HG03196 (cell line): ENCODE measurements around the gene CHN1.

Experiments
- ATAC-seq: cut with Tn5 transposase; IDR thresholded peaks from one replicate; pipeline ENCODE4 v1.9.1; 2021; ENCODE audit not compliant: unreplicated experiment

Gene CHN1

GRCh38 chr2:174789001-174789400 lies 216.2 kb downstream of the CHN1 start:
- ATAC-seq: no peak

- no peak for ATAC-seq
These were observed 216.8 kb downstream of the CHN1 start for GRCh38 chr2:174788291-174788929.

GRCh38 chr2:174787487-174788205 lies 217.5 kb downstream of the CHN1 start:
- ATAC-seq: no peak

GRCh38 chr2:174786066-174786725 lies 219.0 kb downstream of the CHN1 start:
- no peak for ATAC-seq

- ATAC-seq: no peak
These were observed 219.7 kb downstream of the CHN1 start for GRCh38 chr2:174785481-174785880.

GRCh38 chr2:174784909-174785308 lies 220.3 kb downstream of the CHN1 start:
- no peak for ATAC-seq

GRCh38 chr2:174784316-174784715 lies 220.9 kb downstream of the CHN1 start:
- no peak for ATAC-seq

GRCh38 chr2:174781996-174782395 lies 223.2 kb downstream of the CHN1 start:
- no peak for ATAC-seq

GRCh38 chr2:174781298-174781697 lies 223.9 kb downstream of the CHN1 start:
- no peak for ATAC-seq

- no peak for ATAC-seq
These were observed 224.3 kb downstream of the CHN1 start for GRCh38 chr2:174780856-174781255.

GRCh38 chr2:174780191-174780840 lies 224.9 kb downstream of the CHN1 start:
- ATAC-seq: no peak

- ATAC-seq: no peak
These were observed 225.7 kb downstream of the CHN1 start for GRCh38 chr2:174779361-174779928.

- no peak for ATAC-seq
These were observed 226.8 kb downstream of the CHN1 start for GRCh38 chr2:174778085-174778981.

GRCh38 chr2:174777347-174778084 lies 227.7 kb downstream of the CHN1 start:
- no peak for ATAC-seq

- ATAC-seq: no peak
These were observed 228.5 kb downstream of the CHN1 start for GRCh38 chr2:174776675-174777074.

GRCh38 chr2:174776223-174776622 lies 229.0 kb downstream of the CHN1 start:
- ATAC-seq: no peak

- no peak for ATAC-seq
These were observed 229.6 kb downstream of the CHN1 start for GRCh38 chr2:174775571-174775980.

- no peak for ATAC-seq
These were observed 230.3 kb downstream of the CHN1 start for GRCh38 chr2:174774886-174775285.

GRCh38 chr2:174773215-174773614 lies 232.0 kb downstream of the CHN1 start:
- no peak for ATAC-seq

GRCh38 chr2:174772472-174772801 lies 232.7 kb downstream of the CHN1 start:
- ATAC-seq: no peak
